ENCODE results near the gene PRTFDC1. TPM values are rescaled to one million over a fixed set of nuclear protein-coding genes. Genes with fewer than 3 reads are reported as not detected.

PRTFDC1 gene
- total RNA-seq, result 5.0 TPM
- long read RNA-seq, partial matches to known transcripts, result 2 of 2 reads
- long read RNA-seq, other reads (novel, unspliced or antisense), result 0 of 2 reads

GRCh38 chr10:24952143-24952706, at the start of gene PRTFDC1:
Gene PRTFDC1 (minus strand): TSS chr10:24952606. CDS start chr10:24952575, 31 bp downstream.
- intact Hi-C loops (cut with DNase I), result loop anchor here (5.0 kb wide), 2 partner anchors 230 to 310 kb away; partner anchors contain the start of gene ARHGAP21
- no peak for DNase-seq (ENCODE audit: low spot score)

GRCh38 chr10:24998044-24998443, 45.6 kb upstream of the PRTFDC1 start:
- no peak for DNase-seq (ENCODE audit: low spot score)
- intact Hi-C loops (cut with DNase I), result no loop called here

GRCh38 chr10:24995072-24995471, 42.7 kb upstream of the PRTFDC1 start:
- intact Hi-C loops (cut with DNase I), result no loop called here
- DNase-seq (ENCODE audit: low spot score), result no peak

GRCh38 chr10:24993237-24993958, 41.0 kb upstream of the PRTFDC1 start:
- intact Hi-C loops (cut with DNase I), result no loop called here
- no peak for DNase-seq (ENCODE audit: low spot score)

GRCh38 chr10:24992512-24993133, 40.2 kb upstream of the PRTFDC1 start:
- intact Hi-C loops (cut with DNase I), result no loop called here
- no peak for DNase-seq (ENCODE audit: low spot score)

GRCh38 chr10:24991298-24991697, 38.9 kb upstream of the PRTFDC1 start:
- intact Hi-C loops (cut with DNase I), result no loop called here

GRCh38 chr10:24989867-24990266, 37.5 kb upstream of the PRTFDC1 start:
- DNase-seq (ENCODE audit: low spot score), result no peak

More at GRCh38 chr10:24991298-24991697, 38.9 kb upstream of the PRTFDC1 start:
- no peak for DNase-seq (ENCODE audit: low spot score)

GRCh38 chr10:24988831-24989640, 36.6 kb upstream of the PRTFDC1 start:
- intact Hi-C loops (cut with DNase I), result loop anchor here (10.0 kb wide), 1 partner anchor 344 kb away; no protein-coding TSS in a partner anchor
- DNase-seq (ENCODE audit: low spot score), result no peak

More at GRCh38 chr10:24989867-24990266, 37.5 kb upstream of the PRTFDC1 start:
- intact Hi-C loops (cut with DNase I), result loop anchor here (10.0 kb wide), 1 partner anchor 345 kb away; no protein-coding TSS in a partner anchor

- intact Hi-C loops (cut with DNase I), result loop anchor here (10.0 kb wide), 1 partner anchor 340 kb away; no protein-coding TSS in a partner anchor
- no peak for DNase-seq (ENCODE audit: low spot score)
Measured at GRCh38 chr10:24984906-24985305, 32.5 kb upstream of the PRTFDC1 start.

- intact Hi-C loops (cut with DNase I), result loop anchor here (10.0 kb wide), 1 partner anchor 339 kb away; no protein-coding TSS in a partner anchor
- no peak for DNase-seq (ENCODE audit: low spot score)
Measured at GRCh38 chr10:24983946-24984345, 31.5 kb upstream of the PRTFDC1 start.

- no peak for DNase-seq (ENCODE audit: low spot score)
- intact Hi-C loops (cut with DNase I), result loop anchor here (10.0 kb wide), 1 partner anchor 338 kb away; no protein-coding TSS in a partner anchor
Measured at GRCh38 chr10:24983130-24983529, 30.7 kb upstream of the PRTFDC1 start.

- intact Hi-C loops (cut with DNase I), result loop anchor here (10.0 kb wide), 1 partner anchor 338 kb away; no protein-coding TSS in a partner anchor
- no peak for DNase-seq (ENCODE audit: low spot score)
Measured at GRCh38 chr10:24982319-24983112, 30.1 kb upstream of the PRTFDC1 start.

GRCh38 chr10:24981161-24981710, 28.8 kb upstream of the PRTFDC1 start:
- DNase-seq (ENCODE audit: low spot score), result no peak
- intact Hi-C loops (cut with DNase I), result loop anchor here (10.0 kb wide), 1 partner anchor 336 kb away; no protein-coding TSS in a partner anchor

GRCh38 chr10:24979685-24980084, 27.3 kb upstream of the PRTFDC1 start:
- no peak for DNase-seq (ENCODE audit: low spot score)
- intact Hi-C loops (cut with DNase I), result loop anchor here (10.0 kb wide), 1 partner anchor 335 kb away; no protein-coding TSS in a partner anchor

- intact Hi-C loops (cut with DNase I), result no loop called here
- DNase-seq (ENCODE audit: low spot score), result no peak
Measured at GRCh38 chr10:24974976-24975375, 22.6 kb upstream of the PRTFDC1 start.

GRCh38 chr10:24973163-24973562, 20.8 kb upstream of the PRTFDC1 start:
- intact Hi-C loops (cut with DNase I), result no loop called here
- no peak for DNase-seq (ENCODE audit: low spot score)

GRCh38 chr10:24971374-24971773, 19.0 kb upstream of the PRTFDC1 start:
- no peak for DNase-seq (ENCODE audit: low spot score)
- intact Hi-C loops (cut with DNase I), result no loop called here

GRCh38 chr10:24969841-24970281, 17.5 kb upstream of the PRTFDC1 start:
- DNase-seq (ENCODE audit: low spot score), result no peak
- intact Hi-C loops (cut with DNase I), result no loop called here
